C4-2B (cell line): ENCODE measurements around the gene HLA-DMA.

Experiments
- H3K27ac ChIP-seq: fragments of 450-650 bp; 2 replicates; pipeline ENCODE4 v1.5.1; 2017
- ZFX ChIP-seq: fragments of 450-650 bp; IDR thresholded peaks from 2 replicates; pipeline ENCODE4 v1.6.1; 2017
- TF ChIP-seq, protein P1 (sequence below): fragments of 450-650 bp; conservative IDR thresholded peaks from 2 replicates; pipeline ENCODE4 v1.5.1; 2017; ENCODE audit warnings: mild to moderate bottlenecking

The HLA-DMA gene

DNA sequence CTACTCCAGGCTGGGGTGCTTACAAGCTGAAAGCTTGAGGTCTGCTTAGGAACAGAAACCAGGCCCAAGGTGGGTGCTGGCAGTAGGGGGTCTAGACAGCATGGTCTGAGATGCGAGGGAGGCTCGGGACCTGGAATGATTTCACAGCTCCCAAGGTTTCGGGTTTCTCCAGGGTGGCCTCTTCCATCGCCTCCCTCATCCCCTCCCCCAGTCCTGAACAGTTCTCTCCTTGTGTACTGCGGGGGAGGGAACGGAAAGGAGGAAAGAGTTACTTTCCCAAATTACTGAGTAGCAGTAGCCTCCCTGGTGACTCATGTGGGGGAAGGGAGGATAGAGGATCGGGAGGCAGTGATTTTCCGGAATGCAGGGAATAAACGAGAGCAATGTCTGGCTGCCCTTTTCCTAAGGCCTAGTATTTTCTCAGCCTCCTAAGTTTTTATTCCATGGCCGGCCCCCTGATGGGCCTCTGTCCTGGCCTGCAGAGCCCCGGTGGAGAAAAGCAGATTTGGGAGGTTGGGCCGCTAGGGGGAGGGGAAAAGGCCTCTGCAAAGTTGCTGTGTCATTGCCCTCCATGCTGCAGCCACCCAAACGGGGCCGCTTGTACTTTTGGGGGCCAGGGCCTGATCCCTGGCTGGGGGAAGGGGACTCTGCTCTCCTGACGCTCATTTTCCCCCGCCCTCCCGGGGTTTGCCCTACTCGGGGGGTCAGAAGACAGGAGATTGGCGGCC lies 17.0 kb upstream of the HLA-DMA start:
- peak overlapping the region; percentile 99 for H3K27ac ChIP-seq
- TF ChIP-seq ZFX: peak; percentile 74
- TF ChIP-seq, protein P1, sequence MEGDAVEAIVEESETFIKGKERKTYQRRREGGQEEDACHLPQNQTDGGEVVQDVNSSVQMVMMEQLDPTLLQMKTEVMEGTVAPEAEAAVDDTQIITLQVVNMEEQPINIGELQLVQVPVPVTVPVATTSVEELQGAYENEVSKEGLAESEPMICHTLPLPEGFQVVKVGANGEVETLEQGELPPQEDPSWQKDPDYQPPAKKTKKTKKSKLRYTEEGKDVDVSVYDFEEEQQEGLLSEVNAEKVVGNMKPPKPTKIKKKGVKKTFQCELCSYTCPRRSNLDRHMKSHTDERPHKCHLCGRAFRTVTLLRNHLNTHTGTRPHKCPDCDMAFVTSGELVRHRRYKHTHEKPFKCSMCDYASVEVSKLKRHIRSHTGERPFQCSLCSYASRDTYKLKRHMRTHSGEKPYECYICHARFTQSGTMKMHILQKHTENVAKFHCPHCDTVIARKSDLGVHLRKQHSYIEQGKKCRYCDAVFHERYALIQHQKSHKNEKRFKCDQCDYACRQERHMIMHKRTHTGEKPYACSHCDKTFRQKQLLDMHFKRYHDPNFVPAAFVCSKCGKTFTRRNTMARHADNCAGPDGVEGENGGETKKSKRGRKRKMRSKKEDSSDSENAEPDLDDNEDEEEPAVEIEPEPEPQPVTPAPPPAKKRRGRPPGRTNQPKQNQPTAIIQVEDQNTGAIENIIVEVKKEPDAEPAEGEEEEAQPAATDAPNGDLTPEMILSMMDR: no peak

DNA sequence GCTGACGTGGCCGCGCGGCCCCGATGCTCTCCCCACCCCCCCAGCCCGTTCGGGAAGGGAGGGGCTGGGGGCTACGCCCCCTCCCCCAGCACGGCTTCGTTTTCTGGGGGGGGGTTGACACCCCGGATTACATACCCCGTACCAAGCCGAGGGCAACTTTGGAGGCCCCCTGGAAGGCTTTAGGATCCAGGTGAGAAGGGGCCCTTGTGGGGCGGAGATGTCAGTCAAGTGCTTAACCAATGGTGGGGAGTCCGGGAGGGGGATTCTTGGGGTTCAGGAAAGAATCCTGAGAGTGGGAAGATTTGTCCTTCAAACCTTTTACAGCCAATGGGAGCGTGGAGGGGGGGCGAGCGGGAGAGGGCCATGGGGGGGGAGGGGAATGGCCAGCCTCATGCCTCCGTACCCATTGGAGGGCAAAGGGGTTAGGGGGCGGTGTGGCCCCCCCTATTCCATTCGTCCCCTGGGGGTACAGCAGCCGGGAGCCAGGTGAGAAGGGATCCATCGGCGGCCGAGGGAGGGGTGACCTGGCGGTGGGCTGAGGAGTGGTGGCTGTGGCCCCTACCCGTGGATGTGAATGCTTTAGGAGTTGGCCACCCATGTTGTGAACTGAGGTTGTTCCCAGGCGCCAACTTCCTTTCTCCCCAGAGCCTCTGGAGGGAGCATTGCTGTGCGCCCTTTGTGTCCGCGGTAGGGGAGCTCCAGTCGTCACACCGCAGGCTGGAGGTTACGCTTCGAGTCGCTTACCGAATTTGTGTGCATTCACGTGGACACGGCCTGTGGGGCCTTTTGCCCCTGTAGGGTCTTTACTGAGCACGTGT lies 16.2 kb upstream of the HLA-DMA start:
- peak overlapping the region; percentile 99 for H3K27ac ChIP-seq
- TF ChIP-seq, protein P1: no peak
- no peak for TF ChIP-seq ZFX

DNA sequence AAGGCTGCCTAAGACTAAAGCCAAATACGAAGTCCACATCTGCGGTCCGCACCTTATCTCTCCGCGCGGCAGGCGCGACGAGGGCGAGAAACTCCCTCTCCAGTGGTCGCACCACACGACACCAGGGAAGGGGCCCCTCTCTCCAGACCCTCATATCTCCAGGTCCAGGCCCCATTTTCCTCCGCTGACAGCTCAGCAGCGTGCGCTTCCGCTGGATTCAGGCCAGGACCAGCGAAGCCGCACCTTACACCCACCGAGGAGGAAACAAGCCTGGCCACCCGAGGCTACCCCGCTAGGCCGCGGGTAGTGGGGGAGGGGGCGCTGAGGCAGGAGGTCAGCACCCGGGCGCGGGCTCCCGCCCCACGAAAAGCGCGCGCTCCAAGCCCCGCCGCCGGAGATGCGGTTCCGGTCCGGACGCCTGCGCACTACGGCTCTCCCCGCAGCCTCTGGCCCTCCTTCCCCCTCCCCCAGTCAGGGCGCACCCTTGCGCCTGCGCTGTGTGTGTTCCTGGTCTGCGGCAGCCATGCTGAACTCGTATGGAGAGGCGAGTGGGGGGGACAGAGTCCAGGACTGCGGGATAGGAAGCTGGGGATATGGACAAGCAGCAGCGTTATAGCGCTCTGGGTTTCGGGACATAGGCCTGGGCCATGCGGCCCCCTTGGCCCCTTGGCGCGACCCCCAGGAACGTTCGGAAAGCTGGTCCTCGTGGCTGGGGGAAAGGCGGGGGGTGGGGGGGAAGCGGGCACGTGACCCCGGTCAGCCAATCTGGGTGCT lies 15.4 kb upstream of the HLA-DMA start, which contains the start of gene BRD2:
TSS of gene BRD2 (plus strand) at position 502 of the 774 bp plus-strand sequence. CDS start 4,305 bp downstream, outside the sequence.
- peak within 1 kb of the TSS; percentile 99 for H3K27ac ChIP-seq
- peak; percentile 72 for TF ChIP-seq ZFX
- TF ChIP-seq, protein P1: no peak

DNA sequence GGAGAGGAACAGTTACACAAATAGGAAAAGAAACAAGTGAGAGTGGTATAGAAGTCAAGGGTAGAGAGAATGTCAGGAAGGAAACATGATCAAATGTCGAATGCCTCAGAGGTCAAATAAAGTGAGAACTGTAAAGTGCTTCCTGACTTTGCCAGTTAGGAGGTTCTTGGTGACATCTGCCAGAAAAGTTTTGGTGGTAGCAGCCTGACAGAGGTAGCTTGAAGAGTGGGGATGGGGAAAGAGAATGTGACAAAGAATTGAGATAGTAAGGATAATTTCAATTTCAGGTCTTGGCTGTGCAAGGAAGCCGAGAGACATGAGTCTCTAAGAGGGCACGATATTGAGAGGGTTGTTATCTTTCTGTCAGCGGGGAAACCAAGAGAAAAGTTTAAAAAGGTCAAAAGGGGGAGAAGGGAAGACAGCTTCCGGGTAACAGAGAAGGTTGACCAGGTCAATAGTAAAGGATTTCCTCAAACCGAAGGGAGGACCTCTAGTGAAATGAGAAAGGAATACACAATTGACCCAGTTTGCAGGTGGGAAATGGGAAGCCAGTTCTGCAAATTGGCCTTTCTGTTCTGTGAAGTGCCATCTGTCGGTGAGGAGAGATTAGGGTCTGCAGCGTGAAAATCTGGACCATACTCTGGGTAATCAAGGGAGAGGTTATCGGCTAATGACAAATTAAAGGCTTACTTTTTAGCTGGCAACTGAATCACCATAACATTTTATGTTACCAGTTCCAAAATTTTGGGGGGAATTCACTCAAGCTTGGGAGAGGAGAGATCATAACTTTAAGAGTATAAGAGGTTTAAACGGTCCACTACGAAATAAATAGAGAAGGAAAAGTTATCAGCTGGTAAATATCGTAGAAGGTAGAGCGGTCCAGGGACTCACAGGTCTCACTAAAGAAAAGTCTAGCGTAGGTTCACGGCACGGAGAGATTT lies 14.5 kb upstream of the HLA-DMA start:
- peak overlapping the region; percentile 99 for H3K27ac ChIP-seq
- TF ChIP-seq ZFX: no peak
- TF ChIP-seq, protein P1: peak; percentile 81

DNA sequence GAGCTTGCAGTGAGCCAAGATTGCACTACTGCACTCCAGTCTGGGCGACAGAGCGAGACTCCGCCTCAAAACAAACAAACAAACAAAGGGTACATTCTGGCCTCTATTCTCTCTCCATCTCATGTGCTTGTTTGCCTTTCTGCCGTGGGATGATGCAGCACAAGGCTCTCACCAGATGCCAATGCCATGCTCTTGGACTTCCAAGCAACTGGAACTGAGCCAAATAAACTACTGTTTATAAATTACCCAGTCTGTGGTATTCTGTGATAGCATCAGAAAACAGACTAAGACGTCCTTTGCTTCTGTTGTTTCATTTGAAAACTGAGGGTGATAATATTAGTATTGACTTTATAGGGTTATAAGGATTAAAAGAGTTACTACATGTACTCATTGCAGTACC lies 11.9 kb upstream of the HLA-DMA start:
- TF ChIP-seq, protein P1: no peak
- no peak for TF ChIP-seq ZFX
- peak overlapping the region; percentile 44 for H3K27ac ChIP-seq

DNA sequence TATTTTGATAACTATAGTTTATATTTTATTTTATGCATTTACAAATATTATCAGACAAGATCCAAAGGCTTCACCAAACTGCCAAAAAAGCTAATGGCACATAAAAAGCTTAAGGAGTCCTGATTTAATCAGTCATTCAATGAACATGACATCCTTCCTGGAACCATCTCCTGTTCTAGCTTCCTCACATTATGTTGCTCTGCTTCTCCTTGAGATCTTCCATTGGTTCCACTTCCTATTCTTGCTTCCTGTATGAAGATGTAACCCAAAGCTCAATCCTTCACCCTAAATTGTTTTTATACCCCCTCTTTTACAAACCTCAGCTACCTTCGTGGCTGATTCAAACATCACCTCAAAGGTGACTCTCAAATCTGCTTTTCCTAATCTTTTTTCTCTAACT lies 11.0 kb upstream of the HLA-DMA start:
- H3K27ac ChIP-seq: no peak overlapping the region
- TF ChIP-seq ZFX: no peak
- TF ChIP-seq, protein P1: no peak
